Body of pancreas (tissue), 4 donors: ENCODE measurements around the gene CHRDL2. TPM values are rescaled to one million over a fixed set of nuclear protein-coding genes. Genes with fewer than 3 reads are reported as not detected.

Experiments
- ATAC-seq: fragments of 150-250 bp; one replicate; pipeline ENCODE4 v1.9.1; 2016
- DNase-seq, 4 donors: peaks; one replicate each; pipeline ENCODE4 v3.0.0-alpha.2; 2019
- H3K27ac ChIP-seq, 4 donors: fragments of 200-600 bp; sonication (generic); 1 replicate in 3 of 4; 2 replicates in 1 of 4; pipeline versions ENCODE4 v1.5.1 to v1.6.1; 2016 to 2019; ENCODE audit warnings: mild to moderate bottlenecking in 1 of 4, mixed read lengths in 1 of 4, moderate library complexity in 1 of 4
- H3K27me3 ChIP-seq, 2 donors: fragments of 200-600 bp; sonication (generic); one replicate each; pipeline ENCODE4 v1.6.0; 2016; ENCODE audit warnings: mild to moderate bottlenecking in 1 of 2
- H3K36me3 ChIP-seq, 2 donors: fragments of 200-600 bp; sonication (generic); replicated peaks in 1 of 2; 2 replicates each; pipeline ENCODE4 v1.5.1; 2016; ENCODE audit warnings: low read depth in 2 of 2; ENCODE audit not compliant: insufficient read depth in 1 of 2
- H3K4me1 ChIP-seq: fragments of 200-600 bp; sonication (generic); one replicate; pipeline ENCODE4 v1.6.0; 2016
- H3K4me3 ChIP-seq, 2 donors: fragments of 200-600 bp; sonication (generic); 1 replicate in 1 of 2; 2 replicates in 1 of 2; pipeline ENCODE4 v1.5.1; 2016 to 2019
- H3K9me3 ChIP-seq, 3 donors: fragments of 200-600 bp; sonication (generic); 1 replicate in 2 of 3; 2 replicates in 1 of 3; pipeline ENCODE4 v1.5.1; 2016
- POLR2A ChIP-seq, 3 donors: fragments of 450-650 bp; IDR thresholded peaks; one replicate each; pipeline ENCODE4 v1.6.1; 2016; ENCODE audit warnings: antibody characterized with exemption in 3 of 3, mild to moderate bottlenecking in 2 of 3
- WGBS, 2 donors: methylation state at CpG; one replicate each; pipeline ENCODE4 v1.1.5; 2017; 5-methylcytosine and 5-hydroxymethylcytosine counted together
- intact Hi-C: fragments of 100-400 bp; cut with DNase I; formaldehyde crosslinking; loops from one replicate; pipeline ENCODE4 v1.15.1; 2023
- total RNA-seq, 2 donors: library from RNA; depleted of rRNA; stranded (reverse); fragments of >200 nt; gene quantifications; one replicate each; pipeline ENCODE4 v1.1.0, GENCODE V29; 2016
- TF ChIP-seq, protein P1 (sequence below), 7 experiments: fragments of 450-650 bp in 4 of 7; fragments of 200-600 bp in 3 of 7; sonication (generic) in 3 of 7; IDR thresholded peaks; one replicate each; pipeline ENCODE4 v1.5.1; 2016 to 2019; ENCODE audit warnings: antibody characterized with exemption in 7 of 7

The CHRDL2 gene
- total RNA-seq, 2 donors from 2014 or later = not detected

DNA sequence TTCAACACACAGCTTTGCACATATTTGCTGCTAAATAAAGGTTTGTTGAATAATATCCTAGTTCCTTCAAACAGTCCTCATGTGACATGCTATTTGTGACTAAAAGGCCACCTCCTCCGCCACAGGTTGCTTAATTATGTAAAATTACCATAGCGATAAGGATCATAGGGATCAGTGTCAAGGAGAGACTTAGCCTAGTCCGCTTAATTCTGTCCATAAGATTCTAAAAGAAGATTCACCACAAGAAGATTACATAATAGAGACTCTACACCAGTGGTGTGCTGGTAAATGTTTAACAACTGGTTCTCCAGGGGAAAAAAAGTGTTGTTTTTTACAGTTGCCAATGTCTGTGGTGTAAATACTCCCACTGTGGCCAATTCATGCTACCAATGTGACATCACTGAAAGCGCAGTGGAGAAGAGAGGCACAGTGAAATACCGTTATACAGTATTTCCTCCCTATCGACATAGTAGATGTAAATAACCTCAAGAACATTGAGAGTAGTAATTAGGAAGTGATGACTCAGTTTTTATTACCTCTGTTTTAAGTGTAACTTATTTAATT lies 4.2 kb upstream of the CHRDL2 start:
- intact Hi-C loops = loop anchor here (10.0 kb wide), 1 partner anchor 91 kb away; no protein-coding TSS in a partner anchor
- no peaks in the 10 kb centered on the region for H3K36me3 ChIP-seq
- TF ChIP-seq, protein P1, sequence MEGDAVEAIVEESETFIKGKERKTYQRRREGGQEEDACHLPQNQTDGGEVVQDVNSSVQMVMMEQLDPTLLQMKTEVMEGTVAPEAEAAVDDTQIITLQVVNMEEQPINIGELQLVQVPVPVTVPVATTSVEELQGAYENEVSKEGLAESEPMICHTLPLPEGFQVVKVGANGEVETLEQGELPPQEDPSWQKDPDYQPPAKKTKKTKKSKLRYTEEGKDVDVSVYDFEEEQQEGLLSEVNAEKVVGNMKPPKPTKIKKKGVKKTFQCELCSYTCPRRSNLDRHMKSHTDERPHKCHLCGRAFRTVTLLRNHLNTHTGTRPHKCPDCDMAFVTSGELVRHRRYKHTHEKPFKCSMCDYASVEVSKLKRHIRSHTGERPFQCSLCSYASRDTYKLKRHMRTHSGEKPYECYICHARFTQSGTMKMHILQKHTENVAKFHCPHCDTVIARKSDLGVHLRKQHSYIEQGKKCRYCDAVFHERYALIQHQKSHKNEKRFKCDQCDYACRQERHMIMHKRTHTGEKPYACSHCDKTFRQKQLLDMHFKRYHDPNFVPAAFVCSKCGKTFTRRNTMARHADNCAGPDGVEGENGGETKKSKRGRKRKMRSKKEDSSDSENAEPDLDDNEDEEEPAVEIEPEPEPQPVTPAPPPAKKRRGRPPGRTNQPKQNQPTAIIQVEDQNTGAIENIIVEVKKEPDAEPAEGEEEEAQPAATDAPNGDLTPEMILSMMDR (IDR thresholded peaks at IDR 0.05) = no peak
- TF ChIP-seq POLR2A (IDR thresholded peaks at IDR 0.05) = no peak

GRCh38 chr11:74734559-74734925 lies 3.3 kb upstream of the CHRDL2 start:
- intact Hi-C loops = loop anchor here (10.0 kb wide), 1 partner anchor 90 kb away; no protein-coding TSS in a partner anchor
- WGBS, 2 donors = 82 to 92% methylated on average over 1 of the region's 1 CpG

More for the DNA sequence above, 4.2 kb upstream of the CHRDL2 start:
- DNase-seq = no peak
- Histone ChIP-seq H3K27ac (no peak overlapping the region), H3K9me3 (no peaks in the 10 kb centered on the region), H3K27me3 (peaks cover 0 to 5% of the 10 kb centered on the region in 2 donors), H3K4me3 (no peak overlapping the region), H3K4me1 (peaks cover 16% of the 10 kb centered on the region)
- no peak for ATAC-seq
- 88 to 95% methylated on average over 6 of the region's 6 CpGs for WGBS, 2 donors

DNA sequence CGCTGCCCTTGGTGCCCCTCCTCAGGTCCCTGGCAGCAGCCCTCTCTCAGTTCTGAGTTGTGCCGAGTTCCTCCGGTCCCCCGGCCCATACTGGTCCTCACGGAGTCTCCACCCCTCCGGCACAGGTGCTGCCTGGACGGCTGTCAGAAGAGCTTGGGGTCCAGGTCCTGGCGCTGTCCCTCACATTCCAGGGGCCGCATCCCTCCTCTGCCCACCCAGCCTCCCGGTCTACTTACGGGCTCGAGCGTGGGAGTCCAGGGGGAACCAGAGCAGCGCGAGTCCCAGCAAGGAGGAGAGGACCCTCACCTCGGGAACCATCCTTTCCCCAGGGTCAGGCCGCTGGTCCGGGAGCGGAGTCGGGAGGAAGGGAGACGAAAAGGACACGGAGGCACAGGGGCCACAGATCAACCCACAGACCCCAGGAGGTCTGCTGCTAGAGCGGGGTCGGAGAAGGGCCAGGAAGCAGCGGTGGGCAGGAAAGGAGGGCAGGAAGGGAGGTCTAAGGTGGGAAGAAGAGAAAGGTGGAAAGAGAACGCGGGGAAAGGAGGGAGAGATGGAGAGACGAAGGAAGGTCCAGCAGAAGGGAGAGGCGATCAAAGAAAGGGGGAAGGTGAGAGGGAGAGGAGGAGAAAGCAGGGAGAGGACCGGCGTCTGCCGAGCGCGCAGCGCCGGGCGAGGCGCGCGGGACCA lies 510 bp downstream of the CHRDL2 start:
- H3K36me3 ChIP-seq = no peaks in the 10 kb centered on the region
- no peak overlapping the region for H3K27ac ChIP-seq
- 6 to 9% methylated on average over 40 of the region's 40 CpGs for WGBS, 2 donors
- TF ChIP-seq POLR2A (IDR thresholded peaks at IDR 0.05) = no peak
- TF ChIP-seq, protein P1 (IDR thresholded peaks at IDR 0.05) = no peak
- no peaks in the 10 kb centered on the region for H3K9me3 ChIP-seq
- no peak overlapping the region for H3K4me3 ChIP-seq
- peaks cover 19% of the 10 kb centered on the region for H3K4me1 ChIP-seq
- peaks cover 0 to 7% of the 10 kb centered on the region in 2 donors for H3K27me3 ChIP-seq
- intact Hi-C loops = loop anchor here (10.0 kb wide), 1 partner anchor 86 kb away; no protein-coding TSS in a partner anchor
- ATAC-seq = no peak
- no peak for DNase-seq

More at GRCh38 chr11:74734559-74734925, 3.3 kb upstream of the CHRDL2 start:
- no peak for DNase-seq
- Histone ChIP-seq H3K4me1 (peaks cover 16% of the 10 kb centered on the region), H3K27me3 (peaks cover 0 to 7% of the 10 kb centered on the region in 2 donors), H3K27ac (no peak overlapping the region), H3K9me3 (no peaks in the 10 kb centered on the region), H3K4me3 (no peak overlapping the region), H3K36me3 (no peaks in the 10 kb centered on the region)
- no peak for ATAC-seq
- TF ChIP-seq, protein P1 (IDR thresholded peaks at IDR 0.05) = no peak
- TF ChIP-seq POLR2A (IDR thresholded peaks at IDR 0.05) = no peak

DNA sequence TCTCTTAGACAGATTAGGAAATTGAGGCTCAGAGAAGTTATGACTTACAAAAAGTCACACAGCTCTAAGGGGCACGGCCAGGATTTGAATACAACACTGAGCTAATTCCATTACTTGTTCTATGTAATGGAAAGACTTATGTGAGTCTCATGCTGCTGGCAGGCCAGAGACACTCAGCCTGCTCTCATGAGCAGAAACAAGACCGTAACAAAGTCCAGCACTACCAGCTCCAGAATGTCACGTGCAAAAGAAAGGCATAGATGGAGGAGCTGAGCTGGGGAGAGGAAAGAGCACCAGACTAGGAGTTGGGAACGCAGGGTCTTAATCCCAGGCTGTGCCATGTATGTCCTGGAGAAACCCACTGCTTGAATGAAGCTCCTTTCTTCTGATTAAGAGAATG lies 1.8 kb downstream of the CHRDL2 start:
- DNase-seq (no peak), ATAC-seq (no peak)
- H3K9me3 ChIP-seq = no peaks in the 10 kb centered on the region
- no peak for TF ChIP-seq POLR2A (IDR thresholded peaks at IDR 0.05)
- TF ChIP-seq, protein P1 (IDR thresholded peaks at IDR 0.05) = no peak
- peaks cover 19% of the 10 kb centered on the region for H3K4me1 ChIP-seq
- H3K27me3 ChIP-seq = peaks cover 0 to 7% of the 10 kb centered on the region in 2 donors
- intact Hi-C loops = no loop called here
- no peak overlapping the region for H3K4me3 ChIP-seq
- WGBS, 2 donors = 79 to 80% methylated on average over 4 of the region's 4 CpGs
- no peaks in the 10 kb centered on the region for H3K36me3 ChIP-seq
- no peak overlapping the region for H3K27ac ChIP-seq
